Activated T-helper 1 cell treated with anti-CD3 and anti-CD28 coated beads, Interleukin-12 subunit alpha, Interleukin-12 subunit beta, Interleukin-2, Interleukin-4 antibody, amounts not matched to agents 30 ng/mL and 10 ng/mL and 1 ng/mL, durations not matched to agents 14 hours and 24 hours and 36 hours (primary cell): ENCODE measurements around the gene SLC5A2. TPM values are rescaled to one million over a fixed set of nuclear protein-coding genes. Genes with fewer than 3 reads are reported as not detected.
"Not testable (repeated sequence)": the region's sequence is repeated elsewhere in the genome, so short reads cannot be mapped to it uniquely, and the experiment has no call there.

Experiments
- DNase-seq: peaks from one replicate; pipeline ENCODE4 v3.0.0; 2021; ENCODE audit warnings: low spot score
- H3K27ac Mint-ChIP-seq: one replicate; pipeline ENCODE4 v1.8.0; 2021; ENCODE audit warnings: mild to moderate bottlenecking, mixed read lengths
- H3K27me3 Mint-ChIP-seq: one replicate; pipeline ENCODE4 v1.8.0; 2022; ENCODE audit warnings: mild to moderate bottlenecking, moderate library complexity, mixed read lengths; ENCODE audit not compliant: insufficient read depth
- H3K36me3 Mint-ChIP-seq: one replicate; pipeline ENCODE4 v1.8.0; 2021; ENCODE audit warnings: low read depth, mixed read lengths
- H3K4me1 Mint-ChIP-seq: one replicate; pipeline ENCODE4 v1.8.0; 2021; ENCODE audit warnings: low read depth, mixed read lengths
- H3K4me3 Mint-ChIP-seq: one replicate; pipeline ENCODE4 v1.8.0; 2021; ENCODE audit warnings: mild to moderate bottlenecking, moderate library complexity, mixed read lengths
- H3K9me3 Mint-ChIP-seq: one replicate; pipeline ENCODE4 v1.8.0; 2021; ENCODE audit warnings: mixed read lengths
- intact Hi-C: fragments of 100-400 bp; cut with micrococcal nuclease; formaldehyde crosslinking; loops from one replicate; pipeline ENCODE4 v1.15.1; 2024
- total RNA-seq: library from RNA; stranded (reverse); gene quantifications from 2 replicates; pipeline ENCODE4 v1.2.3, GENCODE V29; 2022

SLC5A2 gene
- not detected in 2 replicates for total RNA-seq

- H3K4me3 Mint-ChIP-seq = no peak within 1 kb of the TSS
- no peak within 1 kb of the TSS for H3K27ac Mint-ChIP-seq
- no peaks in the 10 kb centered on the region for H3K9me3 Mint-ChIP-seq
- H3K27me3 Mint-ChIP-seq = peaks cover 43% of the 10 kb centered on the region
- peaks cover 3% of the 10 kb centered on the region for H3K4me1 Mint-ChIP-seq
- intact Hi-C loops = no loop called here
- no peaks in the 10 kb centered on the region for H3K36me3 Mint-ChIP-seq
- no peak for DNase-seq
Measured at GRCh38 chr16:31483081-31483480, at the start of gene SLC5A2. Gene SLC5A2 (plus strand): TSS chr16:31483123. CDS start chr16:31483137, 14 bp downstream.

DNA sequence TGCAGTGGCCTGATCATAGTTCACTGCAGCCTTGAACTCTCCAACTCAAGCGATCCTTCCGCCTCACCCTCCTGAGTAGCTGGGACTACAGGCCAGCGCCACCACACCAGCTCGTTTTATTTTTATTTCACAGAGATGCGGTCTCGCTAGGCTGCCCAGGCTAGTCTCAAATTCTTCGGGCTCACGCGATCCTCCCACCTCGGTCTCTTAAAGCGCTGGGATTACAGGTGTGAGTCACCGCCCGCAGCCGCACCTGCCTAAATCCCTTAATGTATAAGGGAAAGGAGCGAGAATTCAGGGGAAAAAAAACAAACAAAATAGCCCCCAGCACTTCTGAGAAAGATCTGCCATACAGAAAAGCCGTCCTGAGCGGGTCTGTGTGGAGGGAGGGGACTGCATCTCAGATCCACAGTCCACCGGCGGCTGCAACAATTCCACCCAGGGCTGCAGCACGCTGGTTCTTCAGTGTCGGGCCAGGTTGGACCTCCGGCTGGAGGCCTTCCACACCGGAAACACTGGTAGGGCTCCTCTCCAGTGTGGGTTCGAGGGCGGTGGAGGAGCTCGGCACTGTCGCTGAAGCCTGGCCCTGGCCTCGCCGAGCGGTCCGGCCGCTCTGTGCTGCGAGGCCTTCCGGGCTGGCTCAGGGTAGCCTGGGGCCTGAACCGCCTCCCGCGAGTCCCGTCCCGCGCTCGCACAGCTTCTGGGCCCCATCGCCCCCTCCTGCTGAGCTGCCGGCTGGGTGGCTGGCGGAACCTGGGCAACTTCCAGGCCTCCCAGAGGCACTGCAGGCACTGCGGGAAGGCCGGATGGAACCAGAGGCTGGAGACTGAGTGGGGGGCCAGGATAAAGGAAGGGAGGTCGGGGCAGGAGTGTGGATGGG, 47.3 kb upstream of the SLC5A2 start:
- no peaks in the 10 kb centered on the region for H3K36me3 Mint-ChIP-seq
- peaks cover 20% of the 10 kb centered on the region for H3K4me1 Mint-ChIP-seq
- H3K9me3 Mint-ChIP-seq = no peaks in the 10 kb centered on the region
- no peak for DNase-seq
- no peak overlapping the region for H3K27ac Mint-ChIP-seq
- no peak overlapping the region for H3K4me3 Mint-ChIP-seq
- no peaks in the 10 kb centered on the region for H3K27me3 Mint-ChIP-seq
- intact Hi-C loops = no loop called here

GRCh38 chr16:31436221-31437045, 46.5 kb upstream of the SLC5A2 start:
- no peak for DNase-seq
- peaks cover 12% of the 10 kb centered on the region for H3K4me1 Mint-ChIP-seq
- no peak overlapping the region for H3K4me3 Mint-ChIP-seq
- no peaks in the 10 kb centered on the region for H3K27me3 Mint-ChIP-seq
- intact Hi-C loops = no loop called here
- no peaks in the 10 kb centered on the region for H3K36me3 Mint-ChIP-seq
- no peaks in the 10 kb centered on the region for H3K9me3 Mint-ChIP-seq
- H3K27ac Mint-ChIP-seq = no peak overlapping the region

DNA sequence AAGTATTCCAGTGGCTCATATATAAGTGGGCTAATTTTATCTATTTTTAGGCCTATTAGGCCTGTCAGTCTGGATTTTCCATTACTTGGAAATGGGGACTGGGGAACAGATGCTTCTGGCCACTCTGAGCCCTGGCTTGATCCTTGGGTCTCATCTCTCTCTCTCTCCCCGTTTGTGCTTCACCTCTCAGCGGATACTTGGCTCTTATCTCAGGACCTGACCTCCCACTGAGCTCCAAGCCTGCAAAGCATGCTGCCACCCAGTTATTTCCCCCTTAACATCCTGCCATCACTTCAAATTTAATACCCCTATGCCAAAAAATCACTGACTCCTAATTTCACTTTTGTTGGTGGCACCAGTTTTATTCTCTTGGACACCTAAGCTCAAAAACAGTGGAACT, 44.5 kb upstream of the SLC5A2 start:
- Mint-ChIP-seq H3K27me3 (peaks cover 4% of the 10 kb centered on the region), H3K27ac (no peak overlapping the region), H3K4me1 (peaks cover 19% of the 10 kb centered on the region), H3K9me3 (no peaks in the 10 kb centered on the region), H3K36me3 (no peaks in the 10 kb centered on the region), H3K4me3 (no peak overlapping the region)
- intact Hi-C loops = no loop called here
- no peak for DNase-seq

GRCh38 chr16:31439023-31439422, 43.9 kb upstream of the SLC5A2 start:
- DNase-seq, H3K4me3 Mint-ChIP-seq, H3K27ac Mint-ChIP-seq, intact Hi-C loops, H3K36me3 Mint-ChIP-seq, H3K27me3 Mint-ChIP-seq, H3K9me3 Mint-ChIP-seq: not testable (repeated sequence)
- H3K4me1 Mint-ChIP-seq = peaks cover 19% of the 10 kb centered on the region

- H3K36me3 Mint-ChIP-seq = no peaks in the 10 kb centered on the region
- intact Hi-C loops = no loop called here
- no peak for DNase-seq
- H3K4me3 Mint-ChIP-seq = peak overlapping the region; percentile 19
- no peak overlapping the region for H3K27ac Mint-ChIP-seq
- peaks cover 19% of the 10 kb centered on the region for H3K4me1 Mint-ChIP-seq
- H3K9me3 Mint-ChIP-seq = no peaks in the 10 kb centered on the region
- H3K27me3 Mint-ChIP-seq = peaks cover 4% of the 10 kb centered on the region
Measured at GRCh38 chr16:31439519-31439918, 43.4 kb upstream of the SLC5A2 start.

DNA sequence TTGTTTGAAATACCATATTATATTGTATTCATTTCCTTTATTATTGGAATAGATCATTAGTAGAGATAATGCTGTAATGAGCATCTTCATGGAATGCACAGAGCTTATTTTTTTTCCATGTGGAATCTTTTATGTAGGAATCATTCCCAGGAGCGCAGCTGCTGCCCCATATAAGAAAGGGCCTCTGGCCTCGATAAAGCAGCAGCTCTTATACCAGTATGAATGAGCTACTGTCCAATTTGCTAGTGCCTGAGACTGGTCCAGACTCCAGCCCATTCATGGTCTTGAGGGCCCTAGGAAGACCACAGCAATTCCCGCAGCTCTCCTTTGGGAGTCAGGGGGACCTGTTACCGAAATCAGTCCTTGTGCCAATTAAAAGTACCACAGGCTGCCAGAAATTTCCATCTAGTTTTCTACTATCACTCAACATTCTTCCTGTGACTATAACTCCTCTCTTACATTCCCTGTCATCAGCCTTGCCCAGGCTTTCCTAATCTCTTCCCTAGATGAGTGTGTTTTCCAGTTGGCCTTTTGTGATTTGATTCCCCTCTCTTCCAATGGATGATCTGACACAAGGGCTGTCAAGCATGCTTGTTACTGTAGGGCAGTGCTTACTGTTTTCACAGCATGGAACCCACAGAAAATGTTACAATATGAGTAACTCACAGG, 42.3 kb upstream of the SLC5A2 start:
- intact Hi-C loops = loop anchor here (5.0 to 10.0 kb wide), 5 partner anchors 223 to 486 kb away; partner anchors contain the start of genes KAT8, PYDC1, SETD1A and VKORC1
- H3K27me3 Mint-ChIP-seq = peaks cover 9% of the 10 kb centered on the region

DNA sequence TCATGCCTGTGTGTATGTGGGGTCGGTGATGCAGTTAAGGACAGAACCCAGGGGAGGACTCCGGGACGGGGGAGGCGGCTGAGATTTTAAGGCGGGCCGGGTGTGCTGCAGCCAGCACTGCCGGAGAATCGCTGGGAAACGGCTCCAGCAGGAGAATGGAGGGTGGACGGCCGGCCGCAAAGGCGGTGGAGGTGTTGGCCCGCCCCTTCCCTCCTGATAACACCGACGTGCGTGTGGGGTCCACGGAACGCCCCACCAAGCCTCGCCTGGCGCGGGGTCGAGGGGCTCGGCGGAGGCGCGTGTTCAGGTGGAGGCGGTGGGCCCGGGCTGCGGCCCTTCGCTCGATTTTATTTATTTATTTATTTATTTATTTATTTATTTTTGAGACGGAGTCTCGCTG, 41.0 kb upstream of the SLC5A2 start:
- Mint-ChIP-seq H3K4me3 (peak overlapping the region; percentile 80), H3K9me3 (no peaks in the 10 kb centered on the region), H3K4me1 (peaks cover 26% of the 10 kb centered on the region), H3K36me3 (no peaks in the 10 kb centered on the region), H3K27ac (peak overlapping the region; percentile 63), H3K27me3 (peaks cover 9% of the 10 kb centered on the region)
- no peak for DNase-seq
- intact Hi-C loops = loop anchor here (2.0 to 10.0 kb wide), 9 partner anchors 21 to 487 kb away; partner anchors contain the start of genes FUS, ITGAX, KAT8 and PYDC1

More for the DNA sequence above, 42.3 kb upstream of the SLC5A2 start:
- no peak for DNase-seq
- Mint-ChIP-seq H3K4me3 (no peak overlapping the region), H3K4me1 (peaks cover 19% of the 10 kb centered on the region), H3K36me3 (no peaks in the 10 kb centered on the region), H3K27ac (no peak overlapping the region), H3K9me3 (no peaks in the 10 kb centered on the region)

DNA sequence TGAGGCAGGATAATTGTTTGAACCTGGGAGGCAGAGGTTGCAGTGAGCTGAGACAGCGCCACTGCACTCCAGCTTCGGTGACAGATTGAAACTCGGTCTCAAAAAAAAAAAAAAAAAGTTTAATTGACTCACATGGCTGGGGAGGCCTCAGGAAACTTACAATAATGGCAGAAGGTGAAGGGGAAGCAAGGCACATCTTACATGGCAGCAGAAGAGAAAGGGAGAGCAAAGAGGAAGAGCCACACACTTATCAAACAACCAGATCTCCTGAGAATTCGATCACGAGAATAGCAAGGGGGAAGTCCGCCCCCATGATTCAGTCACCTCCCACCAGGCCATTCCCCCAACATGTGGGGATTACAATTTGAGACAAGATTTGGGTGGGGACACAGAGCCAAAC, 37.0 kb upstream of the SLC5A2 start:
- intact Hi-C loops = loop anchor here (10.0 kb wide), 1 partner anchor 491 kb away; the partner anchor contains the start of gene SETD1A
- not testable (repeated sequence) for H3K9me3 Mint-ChIP-seq, H3K27me3 Mint-ChIP-seq, H3K36me3 Mint-ChIP-seq, H3K4me3 Mint-ChIP-seq, H3K27ac Mint-ChIP-seq, DNase-seq
- H3K4me1 Mint-ChIP-seq = peaks cover 14% of the 10 kb centered on the region

DNA sequence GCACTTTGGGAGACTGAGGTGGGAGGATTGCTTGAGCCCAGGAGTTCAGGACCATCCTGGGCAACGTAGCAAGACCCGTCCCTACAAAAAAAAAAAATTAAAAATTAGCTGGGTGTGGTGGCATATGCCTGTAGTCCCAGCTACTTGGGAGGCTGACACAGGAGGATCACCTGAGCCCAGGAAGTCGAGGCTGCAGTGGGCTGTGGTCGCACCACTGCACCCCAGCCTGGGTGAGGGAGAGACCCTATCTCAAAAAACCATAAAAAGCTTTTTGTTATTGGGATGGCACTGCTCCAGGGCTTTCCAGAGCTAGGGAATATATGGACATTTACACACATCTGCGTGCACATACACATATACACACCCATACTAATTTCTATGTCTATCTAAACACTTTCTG, 31.7 kb upstream of the SLC5A2 start:
- intact Hi-C loops = no loop called here
- no peak for DNase-seq
- H3K27ac Mint-ChIP-seq = no peak overlapping the region
- no peaks in the 10 kb centered on the region for H3K27me3 Mint-ChIP-seq
- H3K9me3 Mint-ChIP-seq = no peaks in the 10 kb centered on the region
- H3K36me3 Mint-ChIP-seq = peaks cover 16% of the 10 kb centered on the region
- H3K4me3 Mint-ChIP-seq = no peak overlapping the region
- peaks cover 25% of the 10 kb centered on the region for H3K4me1 Mint-ChIP-seq

DNA sequence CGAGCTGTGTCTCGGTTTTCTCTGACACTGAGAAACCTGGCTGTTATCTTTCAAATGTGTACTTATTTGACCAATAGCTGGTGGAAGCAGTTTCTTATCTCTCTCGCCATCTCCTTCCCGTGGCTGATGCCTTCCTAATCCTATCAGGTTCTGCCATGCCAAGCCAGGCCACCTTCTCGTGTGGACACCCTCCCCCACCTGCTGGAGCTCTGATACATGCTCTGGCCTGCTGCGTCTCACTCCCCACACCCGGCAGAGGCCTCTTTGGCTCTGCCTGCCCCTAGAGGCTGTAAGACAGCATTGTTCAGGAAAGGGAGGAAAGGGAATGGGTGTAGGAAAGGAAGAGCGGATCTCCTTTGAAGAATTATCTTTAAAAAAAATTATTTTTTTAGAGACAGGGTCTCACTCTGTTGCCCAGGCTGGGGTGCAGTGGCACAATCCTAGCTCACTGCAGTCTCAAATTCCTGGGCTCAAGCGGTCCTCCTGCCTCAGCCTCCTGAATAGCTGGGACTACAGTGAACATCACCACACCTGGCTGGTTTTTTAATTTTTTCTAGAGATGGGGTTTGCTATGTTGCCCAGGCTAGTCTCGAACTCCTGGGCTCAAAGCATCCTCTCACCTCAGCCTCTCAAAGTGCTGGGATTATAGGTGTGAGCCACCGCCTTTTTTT, 31.1 kb upstream of the SLC5A2 start:
- H3K27me3 Mint-ChIP-seq = no peaks in the 10 kb centered on the region
- no peaks in the 10 kb centered on the region for H3K9me3 Mint-ChIP-seq
- H3K36me3 Mint-ChIP-seq = peaks cover 16% of the 10 kb centered on the region
- DNase-seq = no peak
- intact Hi-C loops = no loop called here
- no peak overlapping the region for H3K27ac Mint-ChIP-seq
- H3K4me3 Mint-ChIP-seq = no peak overlapping the region
- H3K4me1 Mint-ChIP-seq = peaks cover 27% of the 10 kb centered on the region

DNA sequence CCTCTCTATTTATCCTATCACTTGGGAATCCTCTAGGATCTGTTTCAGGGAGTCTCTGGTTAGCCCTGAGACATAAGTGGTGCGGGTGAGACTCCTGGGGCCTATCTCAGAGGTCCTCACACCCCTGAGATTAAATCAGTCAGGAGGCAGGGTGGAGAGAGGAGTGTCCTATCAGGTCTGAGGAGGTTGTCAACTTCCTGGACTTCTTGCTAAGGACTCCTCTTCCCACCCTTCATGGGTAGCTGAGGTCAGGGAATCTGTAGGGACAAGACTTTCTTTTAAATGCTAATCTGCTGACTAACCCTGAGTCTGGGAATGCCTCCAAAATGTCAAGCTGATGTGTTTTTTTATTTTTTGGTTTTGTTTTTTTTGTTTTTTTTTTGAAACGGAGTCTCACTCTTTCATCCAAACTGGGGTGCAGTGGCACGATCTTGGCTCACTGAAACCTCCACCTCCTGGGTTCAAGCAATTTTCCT, 30.3 kb upstream of the SLC5A2 start:
- H3K9me3 Mint-ChIP-seq = no peaks in the 10 kb centered on the region
- intact Hi-C loops = no loop called here
- DNase-seq = no peak
- H3K4me3 Mint-ChIP-seq = no peak overlapping the region
- H3K27me3 Mint-ChIP-seq = no peaks in the 10 kb centered on the region
- H3K36me3 Mint-ChIP-seq = peaks cover 16% of the 10 kb centered on the region
- peaks cover 30% of the 10 kb centered on the region for H3K4me1 Mint-ChIP-seq
- H3K27ac Mint-ChIP-seq = no peak overlapping the region
